OCI-M2 (cell line): ENCODE measurements around the gene OBSCN.
A peak's percentile ranks its signal among the peaks of the same experiment; 100 is the strongest.

Experiments used
- DNase-seq: peaks from one replicate; lab custom pipeline; 2025; ENCODE audit not compliant: unreplicated experiment; lab: John Stamatoyannopoulos, UW

Gene OBSCN

GRCh38 chr1:228207851-228208821 lies at the start of gene OBSCN:
Gene OBSCN, plus strand, starts transcription at chr1:228208044. Its CDS starts 3,740 bp downstream, at chr1:228211784.
- DNase-seq: no peak

DNA sequence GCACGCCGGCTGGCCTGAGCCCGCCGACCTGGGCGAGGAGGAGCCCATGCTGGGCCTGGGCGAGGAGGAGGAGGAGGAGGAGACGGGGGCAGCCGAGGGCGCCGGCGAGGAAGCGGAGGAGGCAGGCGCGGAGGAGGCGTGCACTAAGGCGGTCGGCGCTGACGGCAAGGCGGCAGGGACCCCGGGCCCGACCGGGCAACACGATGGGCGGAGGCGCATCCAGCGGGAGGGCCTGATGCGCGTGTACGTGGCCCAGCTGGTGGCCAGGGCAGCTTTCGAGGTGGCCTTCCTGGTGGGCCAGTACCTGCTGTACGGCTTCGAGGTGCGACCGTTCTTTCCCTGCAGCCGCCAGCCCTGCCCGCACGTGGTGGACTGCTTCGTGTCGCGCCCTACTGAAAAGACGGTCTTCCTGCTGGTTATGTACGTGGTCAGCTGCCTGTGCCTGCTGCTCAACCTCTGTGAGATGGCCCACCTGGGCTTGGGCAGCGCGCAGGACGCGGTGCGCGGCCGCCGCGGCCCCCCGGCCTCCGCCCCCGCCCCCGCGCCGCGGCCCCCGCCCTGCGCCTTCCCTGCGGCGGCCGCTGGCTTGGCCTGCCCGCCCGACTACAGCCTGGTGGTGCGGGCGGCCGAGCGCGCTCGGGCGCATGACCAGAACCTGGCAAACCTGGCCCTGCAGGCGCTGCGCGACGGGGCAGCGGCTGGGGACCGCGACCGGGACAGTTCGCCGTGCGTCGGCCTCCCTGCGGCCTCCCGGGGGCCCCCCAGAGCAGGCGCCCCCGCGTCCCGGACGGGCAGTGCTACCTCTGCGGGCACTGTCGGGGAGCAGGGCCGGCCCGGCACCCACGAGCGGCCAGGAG lies 49.5 kb upstream of the OBSCN start:
- DNase-seq: no peak

DNA sequence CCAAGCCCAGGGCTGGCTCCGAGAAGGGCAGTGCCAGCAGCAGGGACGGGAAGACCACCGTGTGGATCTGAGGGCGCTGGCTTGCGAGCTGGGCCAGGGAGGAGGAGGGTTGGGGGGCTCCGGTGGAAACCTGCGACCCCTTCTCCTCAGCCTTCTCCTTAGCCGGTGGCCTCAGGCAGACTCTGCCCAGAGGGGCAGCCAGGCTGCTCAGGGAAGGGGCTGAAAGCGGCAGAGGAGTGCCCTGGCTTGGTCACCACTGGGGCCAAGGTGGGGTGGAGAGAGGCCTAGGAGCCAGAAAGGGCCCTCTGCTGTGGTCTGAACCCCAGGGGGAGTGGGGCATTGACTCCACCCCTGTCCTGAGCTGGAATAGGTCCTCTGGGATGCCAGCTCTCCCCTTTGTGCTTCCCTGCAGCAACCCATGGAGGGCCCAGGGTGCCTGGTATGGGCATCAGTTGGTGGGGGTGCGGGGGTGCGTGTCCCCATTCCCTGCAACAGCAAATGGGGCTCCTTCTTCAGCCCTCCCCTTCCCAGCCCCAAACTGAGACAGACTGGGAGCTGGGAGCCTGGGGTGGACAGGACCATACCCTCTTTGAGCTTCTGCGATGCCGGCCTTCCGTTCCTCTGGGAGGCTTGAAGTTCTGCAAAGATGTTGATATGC lies 48.7 kb upstream of the OBSCN start:
- DNase-seq: no peak

DNA sequence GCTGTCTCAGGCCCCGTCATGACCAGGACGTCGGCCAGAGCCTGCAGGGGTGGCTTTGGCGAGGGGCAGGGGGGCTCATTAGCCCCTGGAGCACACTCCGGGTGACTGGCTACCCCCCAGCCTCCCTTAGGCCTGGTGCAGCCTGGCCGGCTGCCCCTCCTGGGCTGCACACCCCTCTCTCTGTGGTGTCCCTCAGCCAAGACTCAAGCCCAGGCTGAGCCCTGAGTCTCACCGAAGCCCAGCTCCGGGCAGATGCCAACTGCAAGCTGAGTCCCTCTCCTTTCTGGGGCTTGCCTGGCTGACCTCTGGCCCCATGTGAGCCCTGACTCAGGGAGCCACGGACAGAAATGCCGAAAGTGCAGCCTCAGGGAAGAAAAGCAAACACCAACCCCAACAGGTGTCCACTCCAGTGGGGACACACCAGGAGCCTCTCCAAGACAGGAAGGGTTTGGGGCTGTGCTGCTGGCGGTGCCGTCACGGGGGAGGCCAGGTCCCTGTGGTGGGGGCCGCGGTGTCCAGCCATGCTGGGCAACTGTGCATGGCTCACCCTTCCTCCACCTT lies 47.6 kb upstream of the OBSCN start:
- DNase-seq: no peak

GRCh38 chr1:228161362-228161761 lies 46.5 kb upstream of the OBSCN start:
- no peak for DNase-seq

DNA sequence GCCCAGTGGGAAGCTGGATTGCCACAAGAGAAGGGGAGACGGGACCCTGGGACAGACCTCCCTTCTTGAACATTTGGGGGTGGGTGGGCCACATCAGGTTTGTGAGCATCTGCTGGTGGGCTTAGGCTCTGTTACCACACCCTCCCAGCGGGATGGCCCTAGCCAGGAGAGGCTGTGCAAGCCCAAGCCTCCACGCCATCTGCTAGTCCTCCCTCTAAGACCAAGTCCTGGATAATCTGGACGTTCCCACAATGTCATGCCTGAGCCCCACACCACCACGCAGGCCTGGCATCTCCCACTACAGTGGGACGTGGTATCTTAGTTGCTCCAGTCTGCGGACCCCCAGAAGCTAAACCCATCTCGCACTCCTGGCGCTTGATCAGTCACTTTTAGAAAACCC lies 46.0 kb upstream of the OBSCN start:
- DNase-seq: no peak

- DNase-seq: no peak
Measured at GRCh38 chr1:228162286-228163006, 45.4 kb upstream of the OBSCN start.

DNA sequence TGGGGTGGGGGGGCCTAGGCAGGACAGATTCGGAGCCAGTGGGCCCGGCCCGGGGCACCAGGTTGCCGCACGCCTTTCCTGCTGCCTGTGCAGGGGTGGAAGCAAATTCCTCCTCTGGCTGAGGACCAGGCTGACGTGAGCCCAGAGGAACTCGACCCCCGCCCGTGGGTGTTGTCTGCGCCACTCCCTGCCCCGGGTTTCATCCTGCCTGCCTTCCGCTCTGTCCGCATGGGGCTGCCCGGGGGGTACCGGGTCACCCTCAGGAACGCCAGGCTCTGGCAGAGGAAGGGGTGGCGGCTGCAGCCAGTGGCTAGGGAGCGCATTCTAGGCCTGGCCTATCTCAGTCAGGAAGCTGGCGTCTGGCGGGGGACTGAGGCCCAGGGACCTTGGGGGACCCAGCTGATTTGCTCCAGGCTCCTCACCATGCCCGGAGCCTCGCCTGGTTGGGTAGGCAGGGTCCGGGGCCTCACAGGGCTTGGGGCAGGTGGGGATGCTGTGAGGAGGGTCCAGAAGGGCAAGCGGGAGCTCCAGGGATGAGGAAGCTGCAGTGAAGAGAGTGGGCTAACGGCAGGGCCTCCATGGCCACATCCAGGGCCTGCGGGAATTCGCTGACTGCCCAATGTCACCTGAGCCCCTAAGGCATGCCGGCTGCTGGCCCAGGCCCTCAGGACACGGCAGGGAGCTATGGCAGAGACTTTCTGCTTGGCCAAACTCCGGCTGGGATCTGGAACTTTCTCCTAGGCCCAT lies 44.7 kb upstream of the OBSCN start:
- DNase-seq: no peak

GRCh38 chr1:228163776-228164519 lies 43.9 kb upstream of the OBSCN start:
- DNase-seq: no peak

DNA sequence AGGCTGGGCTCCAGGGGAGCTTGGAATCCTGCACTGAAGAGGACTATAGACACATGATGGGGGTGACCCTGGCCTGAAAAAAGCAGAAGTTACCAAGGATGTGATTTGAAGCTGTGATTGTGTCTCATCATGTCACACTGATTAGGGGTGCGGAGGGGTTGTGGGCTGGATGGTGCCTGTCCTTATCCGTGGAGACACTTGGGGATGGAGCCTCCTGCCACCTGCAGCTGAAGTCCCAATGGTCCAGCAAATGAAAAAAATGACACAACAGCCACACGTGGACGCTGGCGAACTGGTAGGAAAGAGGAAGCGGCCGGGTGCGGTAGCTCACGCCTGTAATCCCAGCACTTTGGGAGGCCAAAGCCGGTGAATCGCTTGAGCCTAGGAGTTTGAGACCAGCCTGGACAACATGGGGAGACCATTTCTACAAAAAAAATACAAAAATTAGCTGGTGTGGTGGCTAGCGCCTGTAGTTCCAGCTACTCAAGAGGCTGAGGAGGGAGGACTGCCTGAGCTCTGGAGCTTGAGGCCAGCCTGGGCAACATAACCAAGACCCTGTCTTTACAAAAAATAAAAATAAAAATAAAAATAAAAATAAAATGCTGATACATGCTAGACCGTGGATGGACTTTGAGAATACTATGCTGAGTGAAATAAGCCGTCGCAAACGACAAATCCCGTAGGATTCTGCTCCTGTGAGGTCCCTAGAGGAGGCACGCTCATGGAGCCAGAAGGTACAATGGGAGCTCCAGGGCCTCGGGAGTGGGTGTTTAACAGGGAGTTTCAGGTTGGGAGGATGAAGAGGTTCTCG lies 43.1 kb upstream of the OBSCN start:
- no peak for DNase-seq

GRCh38 chr1:228165372-228166169 lies 42.3 kb upstream of the OBSCN start, which contains the start of gene IBA57:
Gene IBA57, plus strand, starts transcription at chr1:228165804. Its CDS starts 13 bp downstream, at chr1:228165817.
- peak; percentile 73 for DNase-seq

GRCh38 chr1:228166170-228166936 lies 41.5 kb upstream of the OBSCN start:
- no peak for DNase-seq

DNA sequence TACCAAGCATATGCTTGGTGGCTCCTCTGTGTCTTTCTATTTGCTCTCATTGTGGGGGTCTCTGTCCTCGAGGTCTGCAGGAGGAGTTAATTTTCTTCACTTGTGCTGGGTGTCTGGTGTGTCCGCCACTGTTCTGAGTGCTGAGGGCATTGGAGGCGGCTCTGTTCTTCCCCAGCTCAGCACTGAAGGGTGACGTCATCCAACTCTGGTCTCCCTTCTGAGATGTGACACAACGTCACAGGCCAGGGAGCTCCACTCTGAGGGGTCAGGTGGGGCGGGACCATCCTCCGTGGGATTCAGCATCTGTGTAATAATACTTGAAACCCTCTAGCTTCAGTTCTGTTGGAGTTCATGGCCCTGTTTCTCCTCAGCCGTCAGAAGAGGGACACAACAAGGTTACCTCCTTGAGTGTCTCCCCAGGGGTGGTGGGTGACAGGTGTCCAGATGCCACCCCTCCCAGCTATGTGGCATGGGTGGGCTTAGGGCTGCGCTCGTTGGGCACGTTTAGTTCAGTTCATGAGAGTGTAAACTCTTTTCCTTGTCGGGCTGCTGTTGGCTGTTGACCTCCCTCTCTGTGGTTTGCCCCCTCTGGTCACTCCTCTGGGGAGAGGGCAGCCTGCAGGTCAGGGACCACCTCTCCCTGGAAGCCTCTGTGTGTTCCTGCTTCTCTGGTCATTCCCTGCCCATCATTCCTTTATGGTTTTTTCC lies 39.1 kb upstream of the OBSCN start:
- DNase-seq: no peak

GRCh38 chr1:228169345-228169744 lies 38.5 kb upstream of the OBSCN start:
- no peak for DNase-seq

DNA sequence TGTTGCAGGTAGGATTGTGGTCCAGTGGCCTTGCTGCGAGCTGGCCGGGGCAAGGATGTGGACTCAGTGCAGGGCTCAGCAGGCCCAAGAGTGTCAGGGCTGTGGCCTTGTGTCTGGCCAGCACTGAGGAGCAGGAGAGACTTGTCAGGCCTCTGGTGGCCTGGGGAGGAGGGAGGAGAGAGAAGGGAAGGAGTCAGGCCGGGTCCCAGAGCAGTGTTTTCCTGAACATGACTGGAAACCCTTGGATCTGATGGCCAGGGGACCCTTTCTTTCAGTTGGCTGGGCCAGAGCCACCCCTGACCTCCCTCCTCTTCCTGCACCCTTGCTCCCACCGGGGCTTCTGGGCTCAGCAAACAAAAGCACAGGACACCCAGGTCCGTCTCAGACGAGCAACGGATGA lies 37.2 kb upstream of the OBSCN start:
- no peak for DNase-seq
